Smooth muscle cell (in vitro differentiated cells): ENCODE data around the gene PPP5C. TPM values are rescaled to one million over a fixed set of nuclear protein-coding genes. Genes with fewer than 3 reads are reported as not detected.
"Not testable (repeated sequence)": the region's sequence is repeated elsewhere in the genome, so short reads cannot be mapped to it uniquely, and the experiment has no call there.

Experiments used
- DNase-seq: peaks from one replicate; lab custom pipeline; 2025; ENCODE audit not compliant: unreplicated experiment; lab: John Stamatoyannopoulos, UW
- H2AFZ ChIP-seq: fragments of 200-600 bp; sonication (generic); 2 replicates; pipeline ENCODE4 v1.6.0; 2016; ENCODE audit warnings: antibody characterized with exemption, low read depth, mild to moderate bottlenecking
- H3F3A ChIP-seq: fragments of 200-600 bp; sonication (generic); 2 replicates; pipeline ENCODE4 v1.6.0; 2017; ENCODE audit warnings: antibody characterized with exemption, low read depth
- H3K27ac ChIP-seq: fragments of 200-600 bp; sonication (generic); 2 replicates; pipeline ENCODE4 v1.5.1; 2016; ENCODE audit warnings: low read depth, mild to moderate bottlenecking
- H3K27me3 ChIP-seq: fragments of 200-600 bp; sonication (generic); 2 replicates; pipeline ENCODE4 v1.6.1; 2016; ENCODE audit warnings: low read depth, mild to moderate bottlenecking
- H3K36me3 ChIP-seq: fragments of 200-600 bp; sonication (generic); 2 replicates; pipeline ENCODE4 v1.5.1; 2016; ENCODE audit warnings: low read depth
- H3K4me1 ChIP-seq: fragments of 200-600 bp; sonication (generic); 2 replicates; pipeline ENCODE4 v1.5.1; 2016; ENCODE audit warnings: low read depth
- H3K4me2 ChIP-seq: fragments of 200-600 bp; sonication (generic); 2 replicates; pipeline ENCODE4 v1.6.0; 2016; ENCODE audit warnings: mild to moderate bottlenecking
- H3K4me3 ChIP-seq: fragments of 200-600 bp; sonication (generic); 2 replicates; pipeline ENCODE4 v1.5.1; 2016; ENCODE audit warnings: mild to moderate bottlenecking
- H3K79me2 ChIP-seq: fragments of 200-600 bp; sonication (generic); 2 replicates; pipeline ENCODE4 v1.6.0; 2016; ENCODE audit warnings: low read depth, mild to moderate bottlenecking
- H3K9ac ChIP-seq: fragments of 200-600 bp; sonication (generic); 2 replicates; pipeline ENCODE4 v1.6.0; 2016; ENCODE audit warnings: low read depth
- H3K9me3 ChIP-seq: fragments of 200-600 bp; sonication (generic); replicated peaks from 2 replicates; pipeline ENCODE4 v1.5.1; 2016; ENCODE audit warnings: low read depth
- H4K20me1 ChIP-seq: fragments of 200-600 bp; sonication (generic); 2 replicates; pipeline ENCODE4 v1.6.0; 2016; ENCODE audit warnings: low read depth
- CTCF ChIP-seq: fragments of 200-600 bp; sonication (generic); IDR thresholded peaks from 2 replicates; pipeline ENCODE4 v1.5.1; 2017; ENCODE audit warnings: borderline replicate concordance, mild to moderate bottlenecking, antibody characterized with exemption; ENCODE audit not compliant: insufficient read depth, poor library complexity, severe bottlenecking
- WGBS: methylation state at CpG from one replicate; pipeline ENCODE4 v1.1.7; 2016; ENCODE audit warnings: low lambda C conversion rate; 5-methylcytosine and 5-hydroxymethylcytosine counted together
- polyA plus RNA-seq: library from polyadenylated mRNA; unstranded; fragments of >200 nt; fragmentation: Nextera tagmentation; extraction: Ambion mirVana; gene quantifications from 2 replicates; pipeline ENCODE4 v1.2.1, GENCODE V29; 2016
- total RNA-seq: library from RNA; depleted of rRNA; stranded (reverse); fragments of >200 nt; gene quantifications from 2 replicates; pipeline ENCODE4 v1.2.3, GENCODE V29; 2014

Gene PPP5C
- total and polyA plus RNA-seq, 2 experiments from 2014 or later: 44.9 to 57.7 TPM

- Histone ChIP-seq H3K27ac (no peak overlapping the region), H3K36me3 (peaks cover 3% of the 10 kb centered on the region), H3K27me3 (no peaks in the 10 kb centered on the region), H4K20me1 (no peaks in the 10 kb centered on the region), H3K9ac (no peak overlapping the region), H3K79me2 (no peaks in the 10 kb centered on the region), H3K4me2 (no peak overlapping the region), H3K9me3 (no peaks in the 10 kb centered on the region), H3K4me3 (no peak overlapping the region), H3F3A (no peaks in the 10 kb centered on the region), H3K4me1 (no peaks in the 10 kb centered on the region), H2AFZ (no peak overlapping the region)
- 99% methylated on average over 5 of the region's 5 CpGs for WGBS
- no peak for TF ChIP-seq CTCF
- DNase-seq: no peak
These were observed 26.3 kb upstream of the PPP5C start for GRCh38 chr19:46320559-46320958.

GRCh38 chr19:46321653-46322052 is 25.2 kb upstream of the PPP5C start:
- Histone ChIP-seq H2AFZ (no peak overlapping the region), H3K79me2 (no peaks in the 10 kb centered on the region), H3K9me3 (peaks cover 11% of the 10 kb centered on the region), H3K4me3 (no peak overlapping the region), H3K9ac (no peak overlapping the region), H3K27me3 (no peaks in the 10 kb centered on the region), H3K27ac (no peak overlapping the region), H3F3A (no peaks in the 10 kb centered on the region), H3K4me1 (no peaks in the 10 kb centered on the region), H4K20me1 (no peaks in the 10 kb centered on the region), H3K4me2 (no peak overlapping the region), H3K36me3 (peaks cover 13% of the 10 kb centered on the region)
- 98% methylated on average over 12 of the region's 12 CpGs for WGBS
- DNase-seq: no peak
- TF ChIP-seq CTCF: no peak

- not testable (repeated sequence) for H4K20me1 ChIP-seq, H3K4me1 ChIP-seq, H3K27me3 ChIP-seq, H2AFZ ChIP-seq, H3F3A ChIP-seq, H3K9ac ChIP-seq, H3K4me3 ChIP-seq, DNase-seq, H3K4me2 ChIP-seq, H3K27ac ChIP-seq, H3K79me2 ChIP-seq
- 98% methylated on average over 9 of the region's 9 CpGs for WGBS
- peaks cover 24% of the 10 kb centered on the region for H3K9me3 ChIP-seq
- H3K36me3 ChIP-seq: peaks cover 27% of the 10 kb centered on the region
These were observed 23.7 kb upstream of the PPP5C start for GRCh38 chr19:46323227-46323626.

GRCh38 chr19:46324277-46324676 is 22.6 kb upstream of the PPP5C start:
- Histone ChIP-seq H2AFZ (no peak overlapping the region), H3K36me3 (peaks cover 31% of the 10 kb centered on the region), H3K27me3 (no peaks in the 10 kb centered on the region), H3K79me2 (no peaks in the 10 kb centered on the region), H3F3A (no peaks in the 10 kb centered on the region), H4K20me1 (no peaks in the 10 kb centered on the region), H3K4me3 (no peak overlapping the region), H3K9ac (no peak overlapping the region), H3K4me2 (no peak overlapping the region), H3K9me3 (peaks cover 24% of the 10 kb centered on the region), H3K4me1 (no peaks in the 10 kb centered on the region), H3K27ac (no peak overlapping the region)
- DNase-seq: no peak
- 96% methylated on average over 3 of the region's 3 CpGs for WGBS
- TF ChIP-seq CTCF: no peak
